ENCODE data around the gene DIO1. TPM values are rescaled to one million over a fixed set of nuclear protein-coding genes. Genes with fewer than 3 reads are reported as not detected.

Gene DIO1
- polyA plus RNA-seq, 4 donors, result 3.8 to 10.3 (median 7.8) TPM

- no peak for DNase-seq (ENCODE audit: low read depth in 4 of 4, low spot score in 2 of 4)
These were observed 44.3 kb downstream of the DIO1 start for GRCh38 chr1:53938136-53938830.

DNA sequence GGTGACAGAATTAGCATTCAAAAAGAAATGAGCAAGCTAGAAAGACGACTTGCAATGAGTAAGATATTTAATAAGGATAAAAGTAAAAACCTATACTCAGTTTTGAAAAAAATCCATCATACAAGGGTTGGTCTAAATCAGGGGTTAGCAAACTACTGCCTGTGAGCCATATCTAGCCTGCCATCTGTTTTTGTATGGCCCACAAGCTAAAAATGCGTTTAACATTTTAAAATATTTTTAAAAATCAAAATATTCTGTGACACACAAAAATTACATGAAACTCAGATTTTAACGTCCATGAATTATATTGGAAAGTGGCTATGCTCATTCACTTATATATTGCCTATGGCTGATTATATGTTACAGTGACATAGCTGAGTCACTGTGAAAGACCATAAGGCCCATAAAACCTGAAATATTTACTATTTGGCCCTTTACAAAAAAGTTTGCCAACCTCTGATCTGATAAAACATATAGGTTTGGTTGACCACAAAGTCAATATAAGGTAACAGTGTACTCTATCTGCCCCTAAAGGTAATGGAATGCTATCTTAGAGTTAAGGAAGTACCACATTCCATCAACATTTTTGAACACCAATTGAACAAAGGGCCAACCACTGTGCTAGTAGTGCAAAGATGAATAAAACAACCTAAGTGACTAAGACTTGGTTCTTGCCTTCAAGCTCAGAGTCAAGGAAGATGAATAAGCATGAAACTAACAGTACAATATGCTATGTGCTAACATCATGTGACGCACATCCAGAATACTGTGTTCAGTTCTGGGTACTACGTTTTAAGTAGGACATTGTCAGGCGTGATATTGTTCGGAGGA lies 48.4 kb downstream of the DIO1 start:
- DNase-seq (ENCODE audit: low read depth in 4 of 4, low spot score in 2 of 4), result no peak

GRCh38 chr1:53943090-53943489 lies 49.1 kb downstream of the DIO1 start:
- DNase-seq (ENCODE audit: low read depth in 4 of 4, low spot score in 2 of 4), result no peak

- no peak for DNase-seq (ENCODE audit: low read depth in 4 of 4, low spot score in 2 of 4)
These were observed 49.6 kb downstream of the DIO1 start for GRCh38 chr1:53943490-53944043.

- no peak for DNase-seq (ENCODE audit: low read depth in 4 of 4, low spot score in 2 of 4)
These were observed 50.6 kb downstream of the DIO1 start for GRCh38 chr1:53944469-53945182.

GRCh38 chr1:53945183-53945432 lies 51.1 kb downstream of the DIO1 start:
- DNase-seq (ENCODE audit: low read depth in 4 of 4, low spot score in 2 of 4), result no peak

- DNase-seq (ENCODE audit: low read depth in 4 of 4, low spot score in 2 of 4), result peak; percentile 89 to 90 (median 90)
These were observed 51.7 kb downstream of the DIO1 start, which contains the start of gene IFT25 for GRCh38 chr1:53945433-53946251. Gene IFT25, minus strand, starts transcription at chr1:53945699. Its CDS starts 5,617 bp downstream, at chr1:53940082.

GRCh38 chr1:53946252-53947171 lies 52.5 kb downstream of the DIO1 start, which contains the start of gene LRRC42:
Gene LRRC42, plus strand, starts transcription at chr1:53946350. Its CDS starts 5,650 bp downstream, at chr1:53952000.
- peak in 1 of 4 donors; percentile 83 for DNase-seq (ENCODE audit: low read depth in 4 of 4, low spot score in 2 of 4)

DNA sequence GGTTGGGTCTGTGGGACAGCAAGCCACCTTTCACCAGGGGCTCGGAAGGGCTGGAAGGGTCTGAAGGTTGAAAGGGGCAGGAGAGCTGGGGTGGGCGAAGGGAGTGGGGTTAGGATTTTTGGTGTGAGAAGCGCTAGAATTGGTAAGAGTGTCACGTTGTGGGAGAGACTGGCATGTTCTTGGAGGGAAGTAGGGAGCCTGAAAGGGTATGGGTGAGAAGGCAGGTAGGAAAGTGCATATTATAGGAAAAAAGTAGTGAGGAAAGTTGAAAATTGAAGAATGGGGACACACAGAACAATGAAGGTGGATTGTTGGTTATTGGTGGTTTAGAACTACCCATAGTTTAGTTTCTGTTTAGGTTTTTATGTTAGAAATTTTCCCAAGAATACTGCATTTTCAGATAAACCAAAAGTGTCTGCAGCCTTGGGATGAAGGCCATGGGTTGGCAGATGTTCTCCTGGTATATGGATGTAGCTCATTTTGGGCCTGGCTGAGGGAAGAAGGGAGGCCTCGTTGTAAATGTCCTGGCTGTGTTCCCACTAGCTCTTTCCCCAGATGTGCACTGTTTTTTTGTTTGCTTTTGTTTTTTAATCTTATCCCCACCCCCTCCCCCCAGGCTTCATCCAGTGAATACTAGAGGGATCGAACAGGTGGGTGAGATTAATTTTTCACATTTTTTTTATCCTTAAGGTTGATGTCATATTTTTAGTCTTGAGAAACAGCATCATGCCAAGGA lies 53.4 kb downstream of the DIO1 start:
- no peak for DNase-seq (ENCODE audit: low read depth in 4 of 4, low spot score in 2 of 4)

DNA sequence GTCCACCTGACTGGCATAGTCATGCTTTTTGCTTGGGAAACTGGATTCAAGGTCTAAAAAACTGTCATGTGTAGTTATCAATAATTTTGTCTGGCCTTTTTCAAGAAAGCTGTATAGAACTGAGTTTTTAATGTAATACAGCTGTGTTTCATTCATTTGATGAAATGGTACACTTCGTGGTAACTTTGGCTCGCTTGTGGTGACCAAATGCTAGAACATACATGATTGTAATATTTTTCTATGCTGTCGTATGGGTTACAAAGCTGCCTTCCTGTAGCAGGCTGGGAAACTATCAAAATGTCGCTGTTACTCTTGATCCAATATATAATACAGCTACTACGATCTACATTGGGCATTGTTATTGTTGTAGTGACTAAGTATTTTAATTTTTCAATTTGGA lies 54.3 kb downstream of the DIO1 start:
- DNase-seq (ENCODE audit: low read depth in 4 of 4, low spot score in 2 of 4), result no peak

DNA sequence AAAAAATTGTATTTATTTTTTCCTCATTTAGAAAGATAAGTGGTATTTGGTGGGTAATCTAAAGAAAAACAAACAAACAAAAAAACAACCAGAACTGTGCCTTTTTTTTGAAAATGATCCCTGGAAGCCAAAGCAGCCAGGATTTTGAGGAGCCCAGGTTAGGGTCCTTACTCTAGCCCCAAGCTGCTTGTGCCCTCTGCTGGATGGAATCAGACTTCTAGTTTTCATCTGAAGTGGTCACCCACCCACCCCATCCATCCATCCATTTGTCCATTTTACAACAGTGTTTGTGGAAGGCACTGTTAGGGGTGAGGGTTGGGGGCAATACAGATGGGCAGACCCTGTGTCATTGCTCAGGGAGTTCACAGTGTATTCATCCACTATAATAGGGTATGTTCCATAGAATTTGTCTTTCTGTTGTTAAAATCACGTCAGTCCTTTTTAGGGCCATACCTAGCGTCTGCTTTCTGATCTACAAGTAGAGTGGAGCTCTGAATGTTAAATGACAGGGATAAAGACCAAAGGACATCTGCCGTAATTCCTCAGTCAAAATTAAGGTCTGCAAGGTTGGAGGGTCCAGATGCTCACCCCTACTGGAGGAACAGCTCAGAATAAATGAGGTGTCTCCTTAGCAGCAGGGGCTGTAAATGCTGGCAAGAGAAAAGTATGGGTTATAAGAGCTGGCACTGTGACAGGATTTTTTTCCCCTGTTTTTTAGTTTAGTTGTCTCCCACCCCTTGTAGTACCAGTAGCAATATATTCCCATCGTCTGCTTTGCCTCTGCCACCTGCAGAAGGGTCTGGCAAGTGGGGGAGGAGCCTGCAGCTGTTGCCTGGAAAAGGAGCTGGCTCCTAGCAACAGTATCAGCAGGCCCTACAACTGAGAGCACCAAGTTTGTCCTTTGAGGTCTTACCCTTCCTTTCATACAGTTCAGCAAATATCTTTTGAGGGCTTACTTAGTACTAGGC lies 55.3 kb downstream of the DIO1 start:
- DNase-seq (ENCODE audit: low read depth in 4 of 4, low spot score in 2 of 4), result peak in 1 of 4 donors; percentile 50

- DNase-seq (ENCODE audit: low read depth in 4 of 4, low spot score in 2 of 4), result no peak
These were observed 57.7 kb downstream of the DIO1 start for GRCh38 chr1:53951697-53952096.

DNA sequence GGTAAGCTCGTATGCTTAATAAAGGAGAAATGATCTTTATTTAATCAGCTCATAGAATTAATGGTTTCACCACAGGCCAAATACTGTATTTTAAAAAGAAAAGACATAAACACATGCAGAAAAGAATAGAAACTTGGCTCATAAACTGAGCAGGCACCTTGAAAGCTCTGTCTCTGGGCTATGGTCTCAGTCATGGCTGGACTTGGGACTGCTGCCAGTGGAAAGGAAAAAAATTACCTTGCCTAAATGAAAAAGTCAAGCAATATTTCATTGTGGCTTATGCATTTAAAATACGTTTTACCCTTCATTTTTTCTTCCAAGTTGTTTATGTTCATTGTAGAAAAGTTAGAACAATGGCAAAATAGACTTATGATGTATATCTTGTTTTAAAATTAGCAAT lies 60.1 kb downstream of the DIO1 start:
- no peak for DNase-seq (ENCODE audit: low read depth in 4 of 4, low spot score in 2 of 4)

DNA sequence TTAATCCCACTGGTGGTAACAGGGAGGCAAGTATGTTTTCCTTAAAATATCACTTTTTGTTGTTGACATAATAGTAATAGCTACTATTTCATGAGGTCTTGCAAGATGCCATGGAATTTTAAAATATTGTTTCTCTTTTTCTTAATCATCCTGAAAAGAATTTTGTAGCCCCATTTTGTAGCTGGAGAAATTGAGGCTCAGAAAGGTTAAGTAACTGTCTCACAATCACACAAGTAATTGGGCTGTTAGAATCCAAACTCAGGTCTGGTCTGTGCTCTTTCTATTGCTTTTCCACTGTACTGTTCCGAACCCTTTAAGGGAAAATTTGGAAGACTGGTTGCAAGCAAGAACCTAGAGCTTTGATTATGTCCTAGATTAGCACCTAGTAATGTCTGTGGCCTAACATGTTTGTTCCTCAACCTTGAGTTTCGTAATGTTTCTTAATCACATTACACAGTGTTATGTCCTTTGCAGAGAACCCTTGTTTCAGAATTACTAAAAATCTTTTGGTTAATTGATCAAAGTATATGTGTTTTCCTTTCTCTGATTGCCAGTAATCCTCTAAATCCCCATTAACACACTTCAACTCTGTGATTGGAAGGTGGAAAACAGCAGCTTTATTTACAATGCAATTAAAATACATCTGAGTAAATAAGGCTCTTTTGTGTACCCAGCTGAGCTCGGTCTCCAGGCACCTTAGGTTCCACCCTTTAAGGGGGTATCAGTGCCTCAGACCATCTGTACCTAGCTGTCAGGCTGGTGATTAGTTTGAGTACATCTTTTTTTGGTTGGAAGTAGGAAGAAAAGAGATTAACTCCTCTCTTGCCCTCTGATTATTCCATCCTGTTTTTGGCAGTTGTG lies 62.6 kb downstream of the DIO1 start:
- no peak for DNase-seq (ENCODE audit: low read depth in 4 of 4, low spot score in 2 of 4)

- DNase-seq (ENCODE audit: low read depth in 4 of 4, low spot score in 2 of 4), result no peak
These were observed 63.3 kb downstream of the DIO1 start for GRCh38 chr1:53957194-53957818.

GRCh38 chr1:53959664-53960250 lies 65.8 kb downstream of the DIO1 start:
- no peak for DNase-seq (ENCODE audit: low read depth in 4 of 4, low spot score in 2 of 4)

All from left renal cortex interstitium (tissue), 4 donors.